PFSK-1 (cell line): ENCODE results near the gene MAST4.

ENCODE experiments used
- FOXP2 ChIP-seq: optimal IDR thresholded peaks from 2 replicates; pipeline ENCODE3; 2011; ENCODE audit warnings: borderline replicate concordance, control low read depth, inconsistent platforms; ENCODE audit not compliant: insufficient read depth; ENCODE audit errors: extremely low read length, extremely low read depth
- POLR2AphosphoS5 ChIP-seq: IDR thresholded peaks from 2 replicates; pipeline ENCODE4 v1.6.1; 2012; ENCODE audit warnings: low read depth, mild to moderate bottlenecking, control low read depth, low read length, moderate library complexity
- SIN3A ChIP-seq: IDR thresholded peaks from 2 replicates; pipeline ENCODE4 v1.6.1; 2012; ENCODE audit warnings: mild to moderate bottlenecking, low read length, moderate library complexity, borderline replicate concordance; ENCODE audit not compliant: insufficient read depth
- TAF1 ChIP-seq: IDR thresholded peaks from 2 replicates; pipeline ENCODE4 v1.6.1; 2012; ENCODE audit warnings: low read length, control low read depth, borderline replicate concordance; ENCODE audit not compliant: insufficient read depth
- TF ChIP-seq, protein P1 (sequence below), 2 experiments: IDR thresholded peaks; 2 replicates each; pipeline versions ENCODE4 v1.6.1 to v1.8.0; 2011 to 2012; ENCODE audit warnings: low read depth in 2 of 2, low read length in 2 of 2, control low read depth in 1 of 2, inconsistent platforms in 1 of 2, mild to moderate bottlenecking in 1 of 2, moderate library complexity in 1 of 2; ENCODE audit not compliant: insufficient read depth in 1 of 2

The MAST4 gene

DNA sequence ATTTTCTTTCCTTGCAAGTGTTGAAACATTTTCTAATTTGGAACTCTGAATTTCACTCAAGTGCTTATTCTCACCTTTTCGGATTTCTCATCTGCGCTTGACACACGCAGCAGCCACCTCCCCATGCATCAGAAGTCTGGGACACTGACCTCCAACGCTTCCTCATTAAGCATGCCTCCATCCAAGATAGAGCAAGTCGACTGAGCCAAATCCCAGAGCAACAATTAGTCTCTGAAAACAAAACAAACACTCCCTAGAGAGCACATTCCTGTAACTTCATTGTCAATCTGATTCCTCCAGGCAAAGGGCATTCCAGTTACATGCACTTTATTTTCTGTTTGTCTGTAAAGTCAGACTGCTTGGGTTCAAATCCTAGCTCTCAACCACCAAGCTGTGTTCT, 594.7 kb downstream of the MAST4 start:
- TF ChIP-seq POLR2AphosphoS5 (no peak), SIN3A (no peak), FOXP2 (no peak), TAF1 (no peak)
- TF ChIP-seq, protein P1, sequence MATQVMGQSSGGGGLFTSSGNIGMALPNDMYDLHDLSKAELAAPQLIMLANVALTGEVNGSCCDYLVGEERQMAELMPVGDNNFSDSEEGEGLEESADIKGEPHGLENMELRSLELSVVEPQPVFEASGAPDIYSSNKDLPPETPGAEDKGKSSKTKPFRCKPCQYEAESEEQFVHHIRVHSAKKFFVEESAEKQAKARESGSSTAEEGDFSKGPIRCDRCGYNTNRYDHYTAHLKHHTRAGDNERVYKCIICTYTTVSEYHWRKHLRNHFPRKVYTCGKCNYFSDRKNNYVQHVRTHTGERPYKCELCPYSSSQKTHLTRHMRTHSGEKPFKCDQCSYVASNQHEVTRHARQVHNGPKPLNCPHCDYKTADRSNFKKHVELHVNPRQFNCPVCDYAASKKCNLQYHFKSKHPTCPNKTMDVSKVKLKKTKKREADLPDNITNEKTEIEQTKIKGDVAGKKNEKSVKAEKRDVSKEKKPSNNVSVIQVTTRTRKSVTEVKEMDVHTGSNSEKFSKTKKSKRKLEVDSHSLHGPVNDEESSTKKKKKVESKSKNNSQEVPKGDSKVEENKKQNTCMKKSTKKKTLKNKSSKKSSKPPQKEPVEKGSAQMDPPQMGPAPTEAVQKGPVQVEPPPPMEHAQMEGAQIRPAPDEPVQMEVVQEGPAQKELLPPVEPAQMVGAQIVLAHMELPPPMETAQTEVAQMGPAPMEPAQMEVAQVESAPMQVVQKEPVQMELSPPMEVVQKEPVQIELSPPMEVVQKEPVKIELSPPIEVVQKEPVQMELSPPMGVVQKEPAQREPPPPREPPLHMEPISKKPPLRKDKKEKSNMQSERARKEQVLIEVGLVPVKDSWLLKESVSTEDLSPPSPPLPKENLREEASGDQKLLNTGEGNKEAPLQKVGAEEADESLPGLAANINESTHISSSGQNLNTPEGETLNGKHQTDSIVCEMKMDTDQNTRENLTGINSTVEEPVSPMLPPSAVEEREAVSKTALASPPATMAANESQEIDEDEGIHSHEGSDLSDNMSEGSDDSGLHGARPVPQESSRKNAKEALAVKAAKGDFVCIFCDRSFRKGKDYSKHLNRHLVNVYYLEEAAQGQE (IDR thresholded peaks at IDR 0.05; ENCODE audit: insufficient read depth in 1 of 2, low read depth in 2 of 2, low read length in 2 of 2): no peak

DNA sequence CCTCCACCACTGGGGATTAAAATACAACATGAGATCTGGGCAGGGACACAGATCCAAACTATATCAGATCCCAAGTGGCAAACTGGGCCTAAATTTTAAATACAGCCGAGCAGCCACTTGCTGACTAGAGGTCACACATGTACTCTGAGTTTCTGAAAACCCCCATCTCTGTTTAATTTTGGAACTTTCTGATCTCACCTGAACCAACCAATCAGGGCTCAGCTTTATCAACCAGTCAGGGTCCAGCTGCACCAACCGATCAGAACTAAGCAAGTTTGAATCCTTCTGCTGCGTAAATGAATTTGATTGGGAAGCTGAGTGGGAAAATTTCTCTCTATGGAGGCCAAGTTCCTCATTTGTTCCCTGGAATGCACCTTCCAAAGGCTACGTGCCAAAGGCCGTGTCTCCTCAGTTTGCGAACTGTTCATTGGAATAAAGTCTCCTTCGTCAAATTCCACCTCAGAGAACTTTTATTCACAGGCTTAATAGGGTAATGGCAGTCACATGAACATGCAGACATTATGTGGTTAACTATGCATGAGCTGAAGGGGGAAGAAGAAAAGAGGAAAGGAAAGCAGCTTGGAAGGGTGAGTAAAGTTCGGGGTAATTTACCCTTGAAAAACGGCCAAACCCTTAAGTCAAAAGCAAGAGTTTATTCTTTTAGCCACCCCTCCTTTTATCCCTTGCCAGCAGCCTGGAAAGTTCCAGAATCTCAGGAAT, 596.7 kb downstream of the MAST4 start:
- TF ChIP-seq POLR2AphosphoS5 (no peak), FOXP2 (no peak), TAF1 (no peak), SIN3A (no peak)
- TF ChIP-seq, protein P1 (IDR thresholded peaks at IDR 0.05; ENCODE audit: insufficient read depth in 1 of 2, low read depth in 2 of 2, low read length in 2 of 2): no peak

DNA sequence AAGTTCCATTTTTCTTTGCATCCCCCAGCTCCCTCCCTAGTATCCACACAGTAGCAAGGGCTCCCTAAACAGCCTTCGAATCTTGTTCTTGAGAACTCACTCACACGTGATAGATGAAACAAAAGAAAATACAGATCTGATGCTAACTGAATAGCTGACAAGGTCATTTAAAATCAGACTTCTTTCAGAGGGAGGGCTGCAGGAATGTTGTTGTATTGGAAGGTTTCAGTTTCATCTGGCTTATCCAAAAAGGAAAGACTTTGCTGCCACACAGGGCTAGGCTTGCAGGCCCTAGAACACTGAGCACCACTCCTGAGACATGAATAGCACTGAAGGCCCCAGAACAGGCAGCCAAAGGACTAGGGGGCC, 597.2 kb downstream of the MAST4 start:
- TF ChIP-seq, protein P1 (IDR thresholded peaks at IDR 0.05; ENCODE audit: insufficient read depth in 1 of 2, low read depth in 2 of 2, low read length in 2 of 2): no peak
- no peak for TF ChIP-seq POLR2AphosphoS5

DNA sequence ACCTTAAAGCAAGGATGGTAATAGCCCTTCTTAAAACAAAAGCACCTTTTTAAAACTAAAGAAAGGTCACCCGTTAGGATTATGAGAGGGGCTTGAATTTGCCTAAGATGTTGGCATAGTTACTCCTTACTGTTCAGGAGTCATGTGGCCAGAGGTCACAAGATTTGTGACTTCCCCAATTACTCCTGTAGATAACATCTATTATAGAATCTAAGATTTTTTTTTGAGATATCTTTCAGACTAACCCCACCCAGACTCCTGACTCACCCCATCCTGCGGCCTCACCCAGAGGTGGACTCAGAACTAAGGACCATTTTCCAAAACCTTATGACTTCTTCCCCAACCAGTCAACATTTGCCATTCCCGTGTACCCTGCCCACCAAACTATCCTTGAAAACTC, 598.0 kb downstream of the MAST4 start:
- TF ChIP-seq POLR2AphosphoS5 (no peak), FOXP2 (no peak), SIN3A (no peak), TAF1 (no peak)
- TF ChIP-seq, protein P1 (IDR thresholded peaks at IDR 0.05; ENCODE audit: insufficient read depth in 1 of 2, low read depth in 2 of 2, low read length in 2 of 2): no peak
